ENCODE measurements around the gene TRIM13. TPM values are rescaled to one million over a fixed set of nuclear protein-coding genes. Genes with fewer than 3 reads are reported as not detected.

Gene TRIM13
- total RNA-seq, 1 donor from 2014 or later: 58.3 TPM

GRCh38 chr13:50025436-50025835 is 28.6 kb downstream of the TRIM13 start:
- Histone ChIP-seq H3K9me3 (ENCODE audit: low read depth) (no peaks in the 10 kb centered on the region), H3K4me3 (no peak overlapping the region), H3K9ac (no peak overlapping the region), H2AFZ (replicated peaks) (no peak overlapping the region), H3K27ac (no peak overlapping the region), H3K36me3 (no peaks in the 10 kb centered on the region), H3K4me1 (no peaks in the 10 kb centered on the region), H4K20me1 (ENCODE audit: low read depth) (no peaks in the 10 kb centered on the region), H3K79me2 (ENCODE audit: low read depth) (no peaks in the 10 kb centered on the region), H3K27me3 (no peaks in the 10 kb centered on the region), H3K4me2 (no peak overlapping the region), H3F3A (ENCODE audit: low read depth) (no peaks in the 10 kb centered on the region)
- H3K27me3 Mint-ChIP-seq (ENCODE audit: insufficient read depth, low read depth): no peaks in the 10 kb centered on the region
- no peak overlapping the region for H3K27ac Mint-ChIP-seq
- H3K4me1 Mint-ChIP-seq: no peaks in the 10 kb centered on the region
- peaks cover 8% of the 10 kb centered on the region for H3K36me3 Mint-ChIP-seq
- DNase-seq (ENCODE audit: low spot score): no peak
- H3K4me3 Mint-ChIP-seq: no peak overlapping the region
- TF ChIP-seq EZH2 (IDR thresholded peaks at IDR 0.05): no peak
- TF ChIP-seq EZH2phosphoT487 (IDR thresholded peaks at IDR 0.05): no peak
- TF ChIP-seq CTCF (IDR thresholded peaks at IDR 0.05): no peak
- H3K9me3 Mint-ChIP-seq: no peaks in the 10 kb centered on the region

GRCh38 chr13:50026788-50027473 is 30.1 kb downstream of the TRIM13 start:
- Mint-ChIP-seq H3K9me3 (no peaks in the 10 kb centered on the region), H3K27ac (no peak overlapping the region)
- no peaks in the 10 kb centered on the region for H3K9me3 ChIP-seq (ENCODE audit: low read depth)

GRCh38 chr13:50030315-50030714 is 33.5 kb downstream of the TRIM13 start:
- H4K20me1 ChIP-seq (ENCODE audit: low read depth): no peaks in the 10 kb centered on the region
- H3F3A ChIP-seq (ENCODE audit: low read depth): peaks cover 6% of the 10 kb centered on the region
- Mint-ChIP-seq H3K27ac (no peak overlapping the region), H3K27me3 (ENCODE audit: insufficient read depth, low read depth) (no peaks in the 10 kb centered on the region), H3K9me3 (no peaks in the 10 kb centered on the region), H3K4me1 (no peaks in the 10 kb centered on the region), H3K4me3 (no peak overlapping the region), H3K36me3 (no peaks in the 10 kb centered on the region)
- TF ChIP-seq CTCF (IDR thresholded peaks at IDR 0.05) (no peak), EZH2phosphoT487 (IDR thresholded peaks at IDR 0.05) (no peak), EZH2 (IDR thresholded peaks at IDR 0.05) (no peak)
- no peaks in the 10 kb centered on the region for H3K4me1 ChIP-seq
- no peak overlapping the region for H3K9ac ChIP-seq
- no peak overlapping the region for H3K27ac ChIP-seq
- no peak overlapping the region for H2AFZ ChIP-seq (replicated peaks)
- H3K4me3 ChIP-seq: no peak overlapping the region
- H3K36me3 ChIP-seq: no peaks in the 10 kb centered on the region
- DNase-seq (ENCODE audit: low spot score): no peak
- no peak overlapping the region for H3K4me2 ChIP-seq
- no peaks in the 10 kb centered on the region for H3K9me3 ChIP-seq (ENCODE audit: low read depth)
- H3K79me2 ChIP-seq (ENCODE audit: low read depth): no peaks in the 10 kb centered on the region
- H3K27me3 ChIP-seq: no peaks in the 10 kb centered on the region

More at GRCh38 chr13:50026788-50027473, 30.1 kb downstream of the TRIM13 start:
- Histone ChIP-seq H3K4me3 (no peak overlapping the region), H3K9ac (no peak overlapping the region), H3K4me1 (no peaks in the 10 kb centered on the region), H3K27ac (no peak overlapping the region), H3K4me2 (no peak overlapping the region), H3K79me2 (ENCODE audit: low read depth) (no peaks in the 10 kb centered on the region), H3K36me3 (no peaks in the 10 kb centered on the region), H3K27me3 (no peaks in the 10 kb centered on the region), H4K20me1 (ENCODE audit: low read depth) (no peaks in the 10 kb centered on the region), H3F3A (ENCODE audit: low read depth) (no peaks in the 10 kb centered on the region), H2AFZ (replicated peaks) (no peak overlapping the region)
- no peak for TF ChIP-seq CTCF (IDR thresholded peaks at IDR 0.05)
- TF ChIP-seq EZH2phosphoT487 (IDR thresholded peaks at IDR 0.05): no peak
- no peak for TF ChIP-seq EZH2 (IDR thresholded peaks at IDR 0.05)
- DNase-seq (ENCODE audit: low spot score): no peak
- no peak overlapping the region for H3K4me3 Mint-ChIP-seq
- H3K27me3 Mint-ChIP-seq (ENCODE audit: insufficient read depth, low read depth): no peaks in the 10 kb centered on the region
- H3K36me3 Mint-ChIP-seq: peaks cover 5% of the 10 kb centered on the region
- H3K4me1 Mint-ChIP-seq: no peaks in the 10 kb centered on the region
